Uterus (tissue), 4 donors: ENCODE results near the gene INSIG1. TPM values are rescaled to one million over a fixed set of nuclear protein-coding genes. Genes with fewer than 3 reads are reported as not detected.

Source experiments
- DNase-seq, 2 donors: peaks; one replicate each; pipeline ENCODE4 v3.0.0-alpha.2; 2019 to 2020
- H3K27ac ChIP-seq, 2 donors: fragments of 200-600 bp; sonication (generic); 1 replicate in 1 of 2; 2 replicates in 1 of 2; pipeline ENCODE4 v1.5.1; 2016 to 2018
- H3K27me3 ChIP-seq, 2 donors: fragments of 200-600 bp; sonication (generic); one replicate each; pipeline ENCODE4 v1.5.1; 2018 to 2019; ENCODE audit warnings: control low read depth in 1 of 2
- H3K36me3 ChIP-seq, 2 donors: fragments of 200-600 bp; sonication (generic); one replicate each; pipeline ENCODE4 v1.5.1; 2019; ENCODE audit warnings: control low read depth in 1 of 2
- H3K4me1 ChIP-seq, 2 donors: fragments of 200-600 bp; sonication (generic); one replicate each; pipeline ENCODE4 v1.5.1; 2018 to 2019; ENCODE audit warnings: control low read depth in 1 of 2
- H3K4me3 ChIP-seq, 2 donors: fragments of 200-600 bp; sonication (generic); 1 replicate in 1 of 2; 2 replicates in 1 of 2; pipeline ENCODE4 v1.5.1; 2018 to 2019; ENCODE audit warnings: mild to moderate bottlenecking in 1 of 2
- H3K9me3 ChIP-seq, 2 donors: fragments of 200-600 bp; sonication (generic); one replicate each; pipeline ENCODE4 v1.5.1; 2019; ENCODE audit warnings: control low read depth in 1 of 2
- POLR2A ChIP-seq, 2 donors: fragments of 450-650 bp; IDR thresholded peaks; one replicate each; pipeline ENCODE4 v1.6.1; 2016; ENCODE audit warnings: antibody characterized with exemption in 2 of 2, mild to moderate bottlenecking in 1 of 2, moderate library complexity in 1 of 2
- intact Hi-C: fragments of 100-400 bp; cut with DNase I; formaldehyde crosslinking; loops from one replicate; pipeline ENCODE4 v1.15.1; 2023; ENCODE audit warnings: low total_unique reads
- total RNA-seq, 4 donors: library from RNA; depleted of rRNA in 3 of 4; stranded (reverse); fragments of >200 nt in 3 of 4; gene quantifications; one replicate each; pipeline versions ENCODE4 v1.1.0 to v1.2.4, GENCODE V29; 2014 to 2023
- TF ChIP-seq, protein P1 (sequence below), 4 experiments: fragments of 200-600 bp in 2 of 4; fragments of 450-650 bp in 2 of 4; sonication (generic) in 2 of 4; IDR thresholded peaks; one replicate each; pipeline ENCODE4 v1.5.1; 2016 to 2019; ENCODE audit warnings: antibody characterized with exemption in 4 of 4, mild to moderate bottlenecking in 2 of 4, moderate library complexity in 1 of 4
- donor health status: DM: yes; HTN: yes; CAD: no.

Gene INSIG1
- total RNA-seq, 4 donors from 2014 or later: 11.0 to 46.6 (median 22.0) TPM

DNA sequence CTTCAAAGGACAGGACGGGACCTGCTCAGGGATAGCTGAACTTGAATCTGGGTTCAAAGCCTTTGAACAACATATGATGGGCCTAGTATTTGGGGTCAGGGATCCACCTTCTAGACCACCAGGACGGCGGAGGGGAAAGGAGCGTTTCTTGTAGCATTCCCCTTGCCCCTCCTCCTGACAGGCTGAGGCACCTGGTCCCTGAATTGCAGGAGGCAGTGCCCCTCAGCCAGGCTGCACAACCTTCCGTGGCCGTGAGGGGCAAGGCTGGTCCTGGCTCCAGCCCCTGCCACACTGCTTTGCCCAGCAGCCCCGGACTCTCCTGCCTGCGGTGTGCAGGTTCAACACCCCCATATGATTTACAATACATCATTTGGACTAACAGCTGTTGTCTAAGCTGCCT lies 58.1 kb downstream of the INSIG1 start:
- Histone ChIP-seq H3K4me1 (no peaks in the 10 kb centered on the region), H3K36me3 (no peaks in the 10 kb centered on the region), H3K27me3 (peaks cover 0 to 4% of the 10 kb centered on the region in 2 donors), H3K4me3 (no peak overlapping the region), H3K9me3 (no peaks in the 10 kb centered on the region), H3K27ac (no peak overlapping the region)
- no peak for DNase-seq
- intact Hi-C loops: no loop called here
- TF ChIP-seq, protein P1, sequence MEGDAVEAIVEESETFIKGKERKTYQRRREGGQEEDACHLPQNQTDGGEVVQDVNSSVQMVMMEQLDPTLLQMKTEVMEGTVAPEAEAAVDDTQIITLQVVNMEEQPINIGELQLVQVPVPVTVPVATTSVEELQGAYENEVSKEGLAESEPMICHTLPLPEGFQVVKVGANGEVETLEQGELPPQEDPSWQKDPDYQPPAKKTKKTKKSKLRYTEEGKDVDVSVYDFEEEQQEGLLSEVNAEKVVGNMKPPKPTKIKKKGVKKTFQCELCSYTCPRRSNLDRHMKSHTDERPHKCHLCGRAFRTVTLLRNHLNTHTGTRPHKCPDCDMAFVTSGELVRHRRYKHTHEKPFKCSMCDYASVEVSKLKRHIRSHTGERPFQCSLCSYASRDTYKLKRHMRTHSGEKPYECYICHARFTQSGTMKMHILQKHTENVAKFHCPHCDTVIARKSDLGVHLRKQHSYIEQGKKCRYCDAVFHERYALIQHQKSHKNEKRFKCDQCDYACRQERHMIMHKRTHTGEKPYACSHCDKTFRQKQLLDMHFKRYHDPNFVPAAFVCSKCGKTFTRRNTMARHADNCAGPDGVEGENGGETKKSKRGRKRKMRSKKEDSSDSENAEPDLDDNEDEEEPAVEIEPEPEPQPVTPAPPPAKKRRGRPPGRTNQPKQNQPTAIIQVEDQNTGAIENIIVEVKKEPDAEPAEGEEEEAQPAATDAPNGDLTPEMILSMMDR (IDR thresholded peaks at IDR 0.05): no peak
- no peak for TF ChIP-seq POLR2A (IDR thresholded peaks at IDR 0.05)

DNA sequence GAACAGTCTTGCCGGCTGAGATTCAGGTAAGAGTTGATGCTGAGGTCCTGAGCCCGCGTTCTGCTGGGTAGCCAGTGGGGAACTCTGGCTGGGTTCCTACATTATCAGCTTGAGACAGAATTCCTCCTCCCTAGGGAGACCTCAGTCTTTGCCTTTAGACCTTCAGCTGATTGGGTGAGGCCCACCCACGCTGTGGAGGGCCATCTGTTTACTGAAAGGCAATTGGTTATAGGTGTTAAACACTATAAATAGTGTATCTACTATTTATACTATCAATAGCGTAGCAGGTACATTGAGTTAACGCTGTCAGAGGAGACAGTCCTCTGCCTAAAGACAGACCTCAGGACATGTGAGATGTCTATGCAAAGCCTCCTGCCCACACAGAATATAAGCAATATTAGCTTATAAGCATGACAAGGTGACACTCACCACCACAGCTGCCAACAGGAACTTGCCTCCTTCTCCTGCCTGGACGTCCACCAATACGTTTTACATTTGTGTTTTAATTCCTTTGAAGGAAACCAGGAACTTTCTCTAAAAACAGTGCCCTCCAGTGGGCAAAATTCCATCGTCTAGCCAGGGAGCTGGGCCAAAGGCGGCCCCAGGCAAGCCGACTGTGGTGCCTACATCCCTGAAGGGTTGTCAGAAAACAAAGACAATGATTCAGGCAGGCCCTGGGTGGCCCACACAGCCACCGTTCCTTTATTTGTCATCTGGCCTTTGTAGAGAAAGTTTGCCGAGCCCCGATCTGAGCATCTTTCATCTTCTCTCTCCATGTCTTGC lies 58.8 kb downstream of the INSIG1 start:
- H3K4me3 ChIP-seq: no peak overlapping the region
- no peak overlapping the region for H3K27ac ChIP-seq
- intact Hi-C loops: no loop called here
- no peaks in the 10 kb centered on the region for H3K4me1 ChIP-seq
- TF ChIP-seq, protein P1 (IDR thresholded peaks at IDR 0.05): no peak
- TF ChIP-seq POLR2A (IDR thresholded peaks at IDR 0.05): no peak
- peaks cover 0 to 4% of the 10 kb centered on the region in 2 donors for H3K27me3 ChIP-seq
- H3K9me3 ChIP-seq: no peaks in the 10 kb centered on the region
- H3K36me3 ChIP-seq: no peaks in the 10 kb centered on the region
- no peak for DNase-seq

DNA sequence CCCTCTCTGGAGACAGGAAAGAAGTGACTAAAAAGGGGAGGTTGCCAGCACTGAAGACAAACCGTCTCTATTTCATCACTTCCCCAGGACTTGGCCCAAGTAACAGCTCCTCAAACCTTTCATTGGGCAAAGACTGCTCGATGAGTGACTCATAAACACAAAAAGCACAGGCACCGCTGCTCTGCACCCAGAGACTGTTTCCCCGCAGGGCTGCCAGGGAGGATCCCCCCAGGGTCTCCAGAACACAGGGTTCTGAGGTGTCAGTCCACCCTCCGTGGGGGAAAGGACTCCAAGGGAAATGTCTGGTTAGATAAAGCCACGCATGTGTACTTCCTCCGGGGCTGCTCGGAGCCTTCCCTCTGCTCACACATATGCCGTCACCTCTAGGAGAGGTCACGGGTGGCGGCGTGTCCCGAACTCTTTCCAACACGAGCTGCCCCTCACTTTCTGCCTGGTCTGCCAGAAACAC lies 59.9 kb downstream of the INSIG1 start:
- intact Hi-C loops: no loop called here
- peaks cover 0 to 4% of the 10 kb centered on the region in 2 donors for H3K27me3 ChIP-seq
- H3K4me3 ChIP-seq: no peak overlapping the region
- no peak overlapping the region for H3K27ac ChIP-seq
- no peak for DNase-seq
- TF ChIP-seq, protein P1 (IDR thresholded peaks at IDR 0.05): no peak
- TF ChIP-seq POLR2A (IDR thresholded peaks at IDR 0.05): no peak
- no peaks in the 10 kb centered on the region for H3K4me1 ChIP-seq
- no peaks in the 10 kb centered on the region for H3K36me3 ChIP-seq
- H3K9me3 ChIP-seq: no peaks in the 10 kb centered on the region

DNA sequence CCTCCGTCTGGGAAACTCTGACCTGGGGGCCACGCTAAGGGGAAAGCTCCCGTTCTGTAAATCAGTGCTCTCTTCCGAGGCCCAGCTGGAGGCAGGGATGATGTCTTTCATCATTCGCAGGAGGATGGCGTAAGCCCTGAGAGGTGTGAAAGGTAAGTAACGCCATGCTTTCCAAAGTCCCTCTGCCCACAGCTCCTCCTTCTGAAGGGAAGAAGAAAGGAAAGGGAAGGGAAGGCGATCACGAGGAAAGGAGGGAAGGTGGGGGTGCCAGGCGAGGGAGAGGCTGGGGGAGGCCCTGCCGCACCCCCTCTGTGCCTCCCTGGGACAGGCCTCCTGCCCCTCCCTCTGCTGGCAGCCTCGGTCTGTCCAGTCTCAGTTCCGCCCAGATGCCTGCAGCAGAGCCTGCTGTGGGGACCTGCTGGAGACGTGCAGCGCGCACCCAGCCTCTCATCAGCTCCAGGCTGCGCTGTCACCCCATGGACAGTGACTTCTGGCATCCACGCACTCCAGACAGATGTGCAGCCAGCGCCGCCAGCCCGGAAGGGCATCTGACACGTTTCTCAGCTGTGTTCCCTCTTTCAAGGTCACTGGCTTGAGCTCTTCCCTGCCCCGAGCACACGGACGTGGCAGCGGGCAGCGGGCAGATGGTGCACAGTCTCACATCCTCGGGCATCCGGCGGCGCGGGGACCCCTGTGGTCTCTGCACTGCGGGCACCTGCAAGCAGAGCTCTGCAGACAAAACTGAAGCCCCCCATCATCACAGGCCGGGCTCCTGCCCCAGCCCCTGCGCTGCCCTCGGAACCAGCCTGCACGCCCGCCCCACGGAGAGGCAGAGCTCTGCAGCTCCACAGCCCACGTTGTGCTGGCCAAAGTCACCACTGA lies 60.6 kb downstream of the INSIG1 start:
- peaks cover 0 to 4% of the 10 kb centered on the region in 2 donors for H3K27me3 ChIP-seq
- no peak for TF ChIP-seq POLR2A (IDR thresholded peaks at IDR 0.05)
- TF ChIP-seq, protein P1 (IDR thresholded peaks at IDR 0.05): no peak
- H3K9me3 ChIP-seq: no peaks in the 10 kb centered on the region
- no peaks in the 10 kb centered on the region for H3K4me1 ChIP-seq
- H3K36me3 ChIP-seq: no peaks in the 10 kb centered on the region
- intact Hi-C loops: no loop called here
- H3K27ac ChIP-seq: no peak overlapping the region
- DNase-seq: no peak
- no peak overlapping the region for H3K4me3 ChIP-seq
